Astrocyte (in vitro differentiated cells and primary cell): ENCODE data around the gene EML6. TPM values are rescaled to one million over a fixed set of nuclear protein-coding genes. Genes with fewer than 3 reads are reported as not detected.
A peak's percentile ranks its signal among the peaks of the same experiment; 100 is the strongest.

ENCODE experiments used
- DNase-seq: peaks from one replicate; pipeline ENCODE4 v3.0.0-alpha.2; 2010; ENCODE audit warnings: low read depth
- FAIRE-seq: peaks from 2 replicates; lab custom pipeline; 2011; peaks lifted over from hg19 to GRCh38; lab: Jason Lieb, UNC
- H2AFZ ChIP-seq: 2 replicates; pipeline ENCODE4 v1.6.0; 2012; ENCODE audit warnings: low read depth, low read length, inconsistent platforms
- H3K27ac ChIP-seq: 2 replicates; pipeline ENCODE4 v1.5.1; 2011; ENCODE audit warnings: low read depth, low read length, inconsistent platforms
- H3K27me3 ChIP-seq: 2 replicates; pipeline ENCODE4 v1.6.0; 2011; ENCODE audit warnings: low read length, inconsistent platforms; ENCODE audit not compliant: insufficient read depth
- H3K36me3 ChIP-seq: 2 replicates; pipeline ENCODE4 v1.5.1; 2011; ENCODE audit warnings: low read length, inconsistent platforms; ENCODE audit not compliant: insufficient read depth
- H3K4me1 ChIP-seq: 2 replicates; pipeline ENCODE4 v1.5.1; 2011; ENCODE audit warnings: low read length, inconsistent platforms; ENCODE audit not compliant: insufficient read depth
- H3K4me2 ChIP-seq: 2 replicates; pipeline ENCODE4 v1.6.0; 2012; ENCODE audit warnings: low read length, inconsistent platforms
- H3K4me3 ChIP-seq: 2 replicates; pipeline ENCODE4 v1.5.1; 2011; ENCODE audit warnings: low read depth, mild to moderate bottlenecking, low read length, inconsistent platforms; ENCODE audit not compliant: insufficient read depth
- H3K79me2 ChIP-seq: 2 replicates; pipeline ENCODE4 v1.6.0; 2012; ENCODE audit warnings: mild to moderate bottlenecking, low read length, inconsistent platforms; ENCODE audit not compliant: insufficient read depth
- H3K9ac ChIP-seq: 2 replicates; pipeline ENCODE4 v1.6.0; 2012; ENCODE audit warnings: mild to moderate bottlenecking, low read length, inconsistent platforms
- H3K9me3 ChIP-seq: 2 replicates; pipeline ENCODE4 v1.5.1; 2012; ENCODE audit warnings: low read depth, mild to moderate bottlenecking, low read length, inconsistent platforms; ENCODE audit not compliant: insufficient read depth
- H4K20me1 ChIP-seq: 2 replicates; pipeline ENCODE4 v1.6.0; 2012; ENCODE audit warnings: low read length, inconsistent platforms; ENCODE audit not compliant: insufficient read depth
- H3K27ac Mint-ChIP-seq: one replicate; pipeline ENCODE4 v1.8.0; 2021; ENCODE audit warnings: mild to moderate bottlenecking, mixed read lengths; ENCODE audit not compliant: unreplicated experiment
- H3K27me3 Mint-ChIP-seq: one replicate; pipeline ENCODE4 v1.8.0; 2021; ENCODE audit warnings: low read depth, mixed read lengths; ENCODE audit not compliant: unreplicated experiment
- H3K36me3 Mint-ChIP-seq: one replicate; pipeline ENCODE4 v1.8.0; 2021; ENCODE audit warnings: low read depth, mixed read lengths; ENCODE audit not compliant: unreplicated experiment
- H3K4me1 Mint-ChIP-seq: one replicate; pipeline ENCODE4 v1.8.0; 2021; ENCODE audit warnings: low read depth, mixed read lengths; ENCODE audit not compliant: unreplicated experiment
- H3K4me3 Mint-ChIP-seq: one replicate; pipeline ENCODE4 v1.8.0; 2021; ENCODE audit warnings: mild to moderate bottlenecking, moderate library complexity, mixed read lengths; ENCODE audit not compliant: unreplicated experiment
- H3K9me3 Mint-ChIP-seq: one replicate; pipeline ENCODE4 v1.8.0; 2021; ENCODE audit warnings: mild to moderate bottlenecking, mixed read lengths; ENCODE audit not compliant: unreplicated experiment
- CTCF ChIP-seq: IDR thresholded peaks from 2 replicates; pipeline ENCODE4 v1.5.1; 2011; ENCODE audit warnings: low read depth, mild to moderate bottlenecking, inconsistent platforms, low read length, moderate library complexity; ENCODE audit not compliant: insufficient read depth
- EZH2 ChIP-seq: IDR thresholded peaks from 2 replicates; pipeline ENCODE4 v1.6.1; 2012; ENCODE audit warnings: mild to moderate bottlenecking, low read length, inconsistent platforms; ENCODE audit not compliant: insufficient read depth
- total RNA-seq: library from RNA; stranded (reverse); gene quantifications from 2 replicates; pipeline ENCODE4 v1.2.1, GENCODE V29; 2021

Gene EML6
- total RNA-seq, 1 donor from 2014 or later, result 0.23 TPM

- Mint-ChIP-seq H3K4me1 (no peaks in the 10 kb centered on the region), H3K27ac (no peak overlapping the region), H3K9me3 (no peaks in the 10 kb centered on the region), H3K36me3 (no peaks in the 10 kb centered on the region), H3K4me3 (no peak overlapping the region), H3K27me3 (peaks cover 8% of the 10 kb centered on the region)
- Histone ChIP-seq H3K27me3 (peaks cover 2% of the 10 kb centered on the region), H3K4me2 (no peak overlapping the region), H4K20me1 (no peaks in the 10 kb centered on the region), H3K9ac (no peak overlapping the region), H3K36me3 (no peaks in the 10 kb centered on the region), H3K4me1 (no peaks in the 10 kb centered on the region), H3K79me2 (no peaks in the 10 kb centered on the region), H3K9me3 (no peaks in the 10 kb centered on the region), H2AFZ (peak overlapping the region; percentile 3), H3K27ac (no peak overlapping the region), H3K4me3 (no peak overlapping the region)
- DNase-seq (peak; percentile 33), FAIRE-seq (no peak)
- TF ChIP-seq CTCF, result no peak
- no peak for TF ChIP-seq EZH2
Measured at GRCh38 chr2:54945391-54946219, 222.1 kb downstream of the EML6 start.

DNA sequence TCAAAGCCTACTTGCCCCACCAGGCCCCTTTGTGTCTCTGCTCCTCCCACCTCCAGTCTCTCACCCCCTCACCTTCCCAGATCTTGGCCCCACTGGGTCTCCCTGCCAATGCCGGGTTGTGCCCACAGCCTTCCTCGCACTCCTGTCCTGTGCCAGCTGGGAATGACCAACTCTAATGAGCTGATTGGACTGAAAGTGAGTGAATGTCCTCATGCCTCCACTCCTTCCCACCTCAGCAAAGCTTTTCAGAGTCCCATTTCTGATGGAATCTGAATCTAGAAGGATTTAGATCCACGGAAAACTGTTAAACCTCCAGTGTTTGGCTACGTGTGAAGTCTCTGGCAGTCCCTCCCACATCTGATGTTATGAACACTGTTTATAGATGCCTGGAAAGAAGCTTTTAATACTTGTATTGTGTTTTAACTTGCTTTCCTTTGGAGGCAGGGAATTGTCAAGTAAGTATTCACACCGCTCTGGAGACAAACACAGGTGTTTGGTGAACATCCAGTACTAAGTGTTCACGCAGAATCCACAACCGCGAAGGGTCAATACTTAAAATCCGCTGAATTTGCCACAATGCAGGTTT is 222.9 kb downstream of the EML6 start:
- H3K9me3 Mint-ChIP-seq, result no peaks in the 10 kb centered on the region
- no peaks in the 10 kb centered on the region for H3K4me1 ChIP-seq
- no peaks in the 10 kb centered on the region for H3K79me2 ChIP-seq
- H3K27ac Mint-ChIP-seq, result no peak overlapping the region
- H3K9me3 ChIP-seq, result no peaks in the 10 kb centered on the region
- H3K4me1 Mint-ChIP-seq, result no peaks in the 10 kb centered on the region
- no peak for TF ChIP-seq EZH2
- no peak for TF ChIP-seq CTCF
- peaks cover under 1% of the 10 kb centered on the region for H3K27me3 ChIP-seq
- H4K20me1 ChIP-seq, result no peaks in the 10 kb centered on the region
- H2AFZ ChIP-seq, result no peak overlapping the region
- H3K27ac ChIP-seq, result no peak overlapping the region
- no peaks in the 10 kb centered on the region for H3K36me3 Mint-ChIP-seq
- no peak overlapping the region for H3K4me3 Mint-ChIP-seq
- H3K36me3 ChIP-seq, result no peaks in the 10 kb centered on the region
- peaks cover 8% of the 10 kb centered on the region for H3K27me3 Mint-ChIP-seq
- FAIRE-seq (no peak), DNase-seq (no peak)
- no peak overlapping the region for H3K4me2 ChIP-seq
- no peak overlapping the region for H3K4me3 ChIP-seq
- no peak overlapping the region for H3K9ac ChIP-seq

GRCh38 chr2:54947136-54947535 is 223.7 kb downstream of the EML6 start:
- no peak overlapping the region for H2AFZ ChIP-seq
- H3K27ac Mint-ChIP-seq, result no peak overlapping the region
- no peaks in the 10 kb centered on the region for H3K27me3 ChIP-seq
- H3K27me3 Mint-ChIP-seq, result peaks cover 8% of the 10 kb centered on the region
- TF ChIP-seq CTCF (no peak), EZH2 (no peak)
- H3K9ac ChIP-seq, result peak overlapping the region; percentile 9
- no peaks in the 10 kb centered on the region for H3K79me2 ChIP-seq
- H3K4me3 Mint-ChIP-seq, result no peak overlapping the region
- H3K4me1 ChIP-seq, result no peaks in the 10 kb centered on the region
- H3K9me3 ChIP-seq, result no peaks in the 10 kb centered on the region
- no peak for DNase-seq
- no peak overlapping the region for H3K27ac ChIP-seq
- H3K9me3 Mint-ChIP-seq, result no peaks in the 10 kb centered on the region
- H3K4me3 ChIP-seq, result no peak overlapping the region
- H3K4me2 ChIP-seq, result peak overlapping the region; percentile 52
- H3K4me1 Mint-ChIP-seq, result no peaks in the 10 kb centered on the region
- no peaks in the 10 kb centered on the region for H4K20me1 ChIP-seq
- H3K36me3 ChIP-seq, result no peaks in the 10 kb centered on the region
- no peaks in the 10 kb centered on the region for H3K36me3 Mint-ChIP-seq
- no peak for FAIRE-seq
